Adipocyte (in vitro differentiated cells): ENCODE results near the gene GXYLT1.

Experiments used
- DNase-seq: peaks from one replicate; pipeline ENCODE4 v3.0.0-alpha.2; 2015; ENCODE audit warnings: low read depth
- H3K27me3 ChIP-seq: replicated peaks from 2 replicates; pipeline ENCODE4 v1.7.0; 2013; ENCODE audit warnings: mild to moderate bottlenecking, low read length, moderate library complexity; ENCODE audit not compliant: control insufficient read depth, insufficient read depth
- H3K36me3 ChIP-seq: 2 replicates; pipeline ENCODE4 v1.7.0; 2013; ENCODE audit warnings: low read length, mild to moderate bottlenecking, moderate library complexity; ENCODE audit not compliant: control insufficient read depth, insufficient read depth, severe bottlenecking
- H3K4me1 ChIP-seq: 2 replicates; pipeline ENCODE4 v1.7.0; 2013; ENCODE audit warnings: mild to moderate bottlenecking, low read length, moderate library complexity; ENCODE audit not compliant: control insufficient read depth, insufficient read depth
- H3K4me3 ChIP-seq: 2 replicates; pipeline ENCODE4 v1.7.0; 2013; ENCODE audit warnings: mild to moderate bottlenecking, low read length, moderate library complexity
- H3K9ac ChIP-seq: 2 replicates; pipeline ENCODE4 v1.7.0; 2013; ENCODE audit warnings: mild to moderate bottlenecking, low read length, moderate library complexity
- H3K9me3 ChIP-seq: 2 replicates; pipeline ENCODE4 v1.7.0; 2013; ENCODE audit warnings: mild to moderate bottlenecking, low read length, moderate library complexity; ENCODE audit not compliant: control insufficient read depth

Gene GXYLT1

GRCh38 chr12:42144158-42144407 is 591 bp downstream of the GXYLT1 start:
- Histone ChIP-seq H3K9me3 (no peaks in the 10 kb centered on the region), H3K36me3 (no peaks in the 10 kb centered on the region), H3K27me3 (no peaks in the 10 kb centered on the region), H3K4me3 (peak overlapping the region; percentile 91), H3K9ac (peak overlapping the region; percentile 89), H3K4me1 (peaks cover 16% of the 10 kb centered on the region)
- DNase-seq, result no peak

DNA sequence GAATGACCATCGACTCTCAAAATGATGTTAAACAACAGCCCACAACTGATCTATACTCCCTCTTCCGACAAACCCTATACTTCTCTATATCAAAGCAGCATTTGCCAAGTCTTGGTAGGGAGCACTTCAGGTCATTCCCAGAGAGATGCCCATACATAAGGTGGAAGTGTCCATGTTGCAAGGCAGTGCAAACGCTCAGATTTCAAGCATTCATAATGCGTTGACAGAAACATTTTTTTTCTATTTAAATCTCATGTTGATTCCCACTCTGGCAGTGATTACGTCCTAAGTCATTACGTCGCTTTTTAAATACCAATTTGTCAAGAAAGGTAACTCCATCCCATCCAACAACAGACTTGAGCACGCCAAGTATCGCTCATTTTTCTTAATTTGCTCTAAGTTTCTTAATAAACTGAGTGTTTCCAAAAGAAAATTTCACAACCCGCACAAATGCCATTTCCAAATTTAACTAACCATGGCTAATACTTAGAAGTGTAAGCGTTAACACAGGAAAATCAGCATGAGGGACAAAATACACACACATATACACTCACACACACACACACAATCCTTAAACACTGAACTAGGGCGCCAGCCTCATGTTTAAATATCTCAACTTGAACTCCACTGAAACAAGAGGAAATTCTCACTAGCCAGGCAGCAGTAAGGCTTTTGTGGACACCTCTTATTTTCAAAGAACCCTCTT is 1.1 kb downstream of the GXYLT1 start:
- Histone ChIP-seq H3K27me3 (no peaks in the 10 kb centered on the region), H3K9me3 (no peaks in the 10 kb centered on the region), H3K9ac (peak overlapping the region; percentile 89), H3K4me1 (peaks cover 16% of the 10 kb centered on the region), H3K4me3 (peak overlapping the region; percentile 91), H3K36me3 (no peaks in the 10 kb centered on the region)
- peak; percentile 48 for DNase-seq

- Histone ChIP-seq H3K4me1 (peaks cover 16% of the 10 kb centered on the region), H3K9me3 (no peaks in the 10 kb centered on the region), H3K4me3 (no peak overlapping the region), H3K27me3 (no peaks in the 10 kb centered on the region), H3K9ac (no peak overlapping the region), H3K36me3 (no peaks in the 10 kb centered on the region)
- DNase-seq, result no peak
Measured at GRCh38 chr12:42141981-42142606, 2.6 kb downstream of the GXYLT1 start.

DNA sequence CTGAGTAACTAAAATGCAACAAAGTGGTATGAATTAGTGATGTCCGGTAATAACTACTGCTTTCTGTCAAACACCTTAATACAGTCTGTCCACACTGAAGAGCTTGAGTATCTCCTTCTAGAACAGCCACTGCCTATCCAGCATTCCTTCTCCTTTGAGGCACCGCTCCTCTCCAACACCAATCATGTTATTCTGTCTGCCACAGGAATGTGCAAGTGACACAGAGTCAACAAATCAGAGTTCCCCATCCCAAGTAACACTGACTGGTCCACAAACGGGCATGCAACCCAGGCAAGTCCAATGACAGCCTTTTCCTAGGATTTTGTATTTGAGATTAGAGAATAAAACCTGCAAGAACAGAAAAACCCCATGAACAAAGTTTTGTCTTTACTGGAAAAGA is 3.8 kb downstream of the GXYLT1 start:
- Histone ChIP-seq H3K27me3 (no peaks in the 10 kb centered on the region), H3K36me3 (no peaks in the 10 kb centered on the region), H3K4me1 (peaks cover 16% of the 10 kb centered on the region), H3K9ac (no peak overlapping the region), H3K4me3 (no peak overlapping the region), H3K9me3 (no peaks in the 10 kb centered on the region)
- DNase-seq, result peak; percentile 37

- H3K36me3 ChIP-seq, result no peaks in the 10 kb centered on the region
- H3K27me3 ChIP-seq, result no peaks in the 10 kb centered on the region
- peak overlapping the region; percentile 23 for H3K4me3 ChIP-seq
- no peak overlapping the region for H3K9ac ChIP-seq
- peaks cover 22% of the 10 kb centered on the region for H3K4me1 ChIP-seq
- no peaks in the 10 kb centered on the region for H3K9me3 ChIP-seq
- peak; percentile 89 for DNase-seq
Measured at GRCh38 chr12:42135259-42135814, 9.3 kb downstream of the GXYLT1 start.

DNA sequence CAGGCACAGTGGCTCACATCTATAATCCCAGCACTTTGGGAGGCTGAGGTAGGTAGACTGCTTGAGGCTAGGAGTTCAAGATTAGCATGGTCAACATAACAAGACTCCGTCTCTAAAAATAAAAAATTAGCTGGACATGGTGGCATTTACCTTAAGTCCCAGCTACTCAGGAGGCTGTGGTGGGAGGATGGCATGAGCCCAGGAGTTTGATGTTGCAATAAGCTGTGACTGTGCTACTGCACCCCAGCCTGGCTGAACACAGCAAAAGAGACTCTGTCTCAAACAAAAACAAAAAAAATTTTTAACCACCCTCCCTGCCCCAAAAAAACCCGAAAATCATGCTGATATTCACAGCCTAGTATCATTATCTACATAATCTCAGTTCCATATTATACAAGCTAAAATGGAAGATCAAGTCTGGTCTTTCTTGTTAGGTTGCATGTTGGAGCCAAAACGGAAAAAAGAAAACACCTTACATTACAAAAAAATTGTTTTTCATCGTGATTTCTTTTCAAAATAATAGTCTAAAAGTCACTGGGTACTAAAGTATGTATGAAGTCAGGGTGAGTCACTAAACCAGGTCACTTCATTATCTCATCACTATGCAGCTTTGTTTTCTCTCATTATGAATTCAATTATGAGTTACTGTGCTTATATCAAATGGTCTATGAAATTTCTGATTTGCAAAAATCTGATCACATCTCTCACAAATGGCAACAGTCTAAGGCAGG is 13.8 kb downstream of the GXYLT1 start:
- peak overlapping the region; percentile 72 for H3K4me3 ChIP-seq
- no peaks in the 10 kb centered on the region for H3K27me3 ChIP-seq
- DNase-seq, result peak; percentile 76
- H3K9ac ChIP-seq, result peak overlapping the region; percentile 70
- peaks cover 29% of the 10 kb centered on the region for H3K4me1 ChIP-seq
- H3K9me3 ChIP-seq, result no peaks in the 10 kb centered on the region
- H3K36me3 ChIP-seq, result no peaks in the 10 kb centered on the region

GRCh38 chr12:42129595-42130204 is 15.0 kb downstream of the GXYLT1 start:
- DNase-seq, result peak; percentile 85
- H3K36me3 ChIP-seq, result no peaks in the 10 kb centered on the region
- H3K27me3 ChIP-seq, result no peaks in the 10 kb centered on the region
- peaks cover 19% of the 10 kb centered on the region for H3K4me1 ChIP-seq
- H3K9me3 ChIP-seq, result no peaks in the 10 kb centered on the region
- no peak overlapping the region for H3K4me3 ChIP-seq
- no peak overlapping the region for H3K9ac ChIP-seq

- H3K4me1 ChIP-seq, result peaks cover 18% of the 10 kb centered on the region
- no peaks in the 10 kb centered on the region for H3K9me3 ChIP-seq
- no peaks in the 10 kb centered on the region for H3K36me3 ChIP-seq
- no peak overlapping the region for H3K9ac ChIP-seq
- DNase-seq, result no peak
- H3K4me3 ChIP-seq, result no peak overlapping the region
- no peaks in the 10 kb centered on the region for H3K27me3 ChIP-seq
Measured at GRCh38 chr12:42128888-42129287, 15.8 kb downstream of the GXYLT1 start.

- no peak overlapping the region for H3K9ac ChIP-seq
- no peak overlapping the region for H3K4me3 ChIP-seq
- H3K4me1 ChIP-seq, result peaks cover 18% of the 10 kb centered on the region
- H3K36me3 ChIP-seq, result no peaks in the 10 kb centered on the region
- DNase-seq, result no peak
- no peaks in the 10 kb centered on the region for H3K27me3 ChIP-seq
- no peaks in the 10 kb centered on the region for H3K9me3 ChIP-seq
Measured at GRCh38 chr12:42128327-42128726, 16.3 kb downstream of the GXYLT1 start.

GRCh38 chr12:42126963-42127362 is 17.7 kb downstream of the GXYLT1 start:
- no peak overlapping the region for H3K4me3 ChIP-seq
- no peak overlapping the region for H3K9ac ChIP-seq
- no peaks in the 10 kb centered on the region for H3K27me3 ChIP-seq
- no peaks in the 10 kb centered on the region for H3K36me3 ChIP-seq
- no peak for DNase-seq
- H3K4me1 ChIP-seq, result peaks cover 18% of the 10 kb centered on the region
- no peaks in the 10 kb centered on the region for H3K9me3 ChIP-seq

DNA sequence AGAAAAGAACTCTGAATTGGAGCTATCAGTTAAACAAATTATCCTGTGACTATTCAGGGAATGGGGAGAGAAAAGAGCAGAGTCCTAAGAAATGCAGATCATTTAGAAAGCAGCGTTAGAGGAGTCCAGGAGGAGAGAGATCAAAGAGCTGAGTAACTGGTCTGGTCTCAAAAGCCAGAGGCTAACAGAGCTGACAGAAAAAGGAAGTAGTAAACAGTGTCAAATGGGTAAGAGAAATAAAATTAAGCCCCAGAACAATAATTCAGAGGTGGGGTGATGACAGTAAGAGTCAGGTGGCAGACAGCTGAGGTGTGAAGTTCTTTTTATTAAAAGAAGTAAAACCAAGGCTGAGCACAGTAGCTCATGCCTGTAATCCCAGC is 19.3 kb downstream of the GXYLT1 start:
- Histone ChIP-seq H3K27me3 (no peaks in the 10 kb centered on the region), H3K9me3 (no peaks in the 10 kb centered on the region), H3K4me1 (peaks cover 7% of the 10 kb centered on the region), H3K4me3 (no peak overlapping the region), H3K9ac (no peak overlapping the region), H3K36me3 (no peaks in the 10 kb centered on the region)
- DNase-seq, result no peak
